ENCODE data around the gene XRCC6.

Gene XRCC6

DNA sequence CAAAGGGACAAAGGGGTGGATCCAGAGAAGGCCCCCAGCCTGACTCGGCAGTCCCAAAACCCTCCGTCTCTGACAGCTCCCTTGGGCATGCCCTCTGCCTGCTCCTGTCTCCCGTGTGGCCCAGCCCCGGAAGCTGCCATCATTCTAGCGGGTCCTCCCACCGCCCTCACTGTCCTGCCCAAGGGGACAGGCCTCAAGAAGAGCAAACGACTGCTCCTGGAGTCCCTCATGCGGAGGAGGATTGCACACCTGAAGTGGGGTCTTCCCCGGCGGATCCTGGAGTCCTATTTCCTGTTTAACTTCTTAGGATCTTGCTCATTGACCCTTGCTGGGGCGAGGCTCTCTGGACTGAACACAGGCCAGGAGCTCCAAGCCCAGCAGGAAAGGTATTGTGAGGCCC lies 75.6 kb downstream of the XRCC6 start:
- Mint-ChIP-seq H3K4me1 (peaks cover 11% of the 10 kb centered on the region), H3K4me3 (no peak overlapping the region), H3K9me3 (no peaks in the 10 kb centered on the region), H3K27ac (no peak overlapping the region), H3K27me3 (peaks cover 18% of the 10 kb centered on the region), H3K36me3 (no peaks in the 10 kb centered on the region)
- no peak for DNase-seq
- CTCF ChIA-PET, result interaction anchor here (0.7 to 3.9 kb wide), 33 partner anchors 9 to 260 kb away, joined by 3 to 45 read pairs (median 5); partner anchors contain the start of genes CCDC134, CENPM, PMM1 and SNU13

DNA sequence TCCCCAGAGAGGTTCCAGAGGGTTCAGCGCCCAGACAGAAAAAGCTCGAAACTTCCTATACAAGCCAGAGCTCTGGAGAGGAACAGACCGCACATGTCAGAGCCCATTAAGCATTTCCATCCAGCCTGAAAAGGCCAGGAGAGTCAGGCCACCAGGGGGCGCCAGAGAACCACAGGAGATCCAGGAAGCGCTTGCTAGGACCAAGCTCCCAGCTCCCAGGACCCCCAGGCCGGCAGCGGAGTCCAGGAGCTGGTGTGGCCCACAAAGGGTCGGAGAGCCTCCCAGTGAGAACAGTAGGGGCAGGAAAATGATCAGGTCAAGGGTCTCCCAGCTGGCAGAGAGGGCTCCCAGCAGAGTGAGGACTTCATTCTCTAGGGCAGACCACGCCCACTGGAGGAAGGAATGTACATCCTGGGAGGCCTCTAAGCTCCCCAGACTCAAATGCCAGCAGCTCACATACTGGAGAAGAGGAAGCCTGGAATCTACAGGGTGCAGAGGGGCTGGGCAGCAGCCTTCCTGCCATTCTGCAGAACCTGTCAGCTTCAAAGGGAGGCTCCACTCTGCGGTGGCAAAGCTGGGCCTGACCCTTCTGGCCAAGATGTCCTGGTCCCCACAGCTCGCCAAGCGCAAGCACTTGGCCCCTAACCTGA lies 76.2 kb downstream of the XRCC6 start:
- Mint-ChIP-seq H3K36me3 (no peaks in the 10 kb centered on the region), H3K4me3 (peak overlapping the region; percentile 18), H3K27ac (peak overlapping the region; percentile 57), H3K4me1 (peaks cover 11% of the 10 kb centered on the region), H3K27me3 (peaks cover 18% of the 10 kb centered on the region), H3K9me3 (no peaks in the 10 kb centered on the region)
- CTCF ChIA-PET, result interaction anchor here (0.6 to 3.9 kb wide), 41 partner anchors 8 to 696 kb away, joined by 3 to 45 read pairs (median 4); partner anchors contain the start of genes CCDC134, CENPM, PMM1 and SNU13
- peak; percentile 95 for DNase-seq

DNA sequence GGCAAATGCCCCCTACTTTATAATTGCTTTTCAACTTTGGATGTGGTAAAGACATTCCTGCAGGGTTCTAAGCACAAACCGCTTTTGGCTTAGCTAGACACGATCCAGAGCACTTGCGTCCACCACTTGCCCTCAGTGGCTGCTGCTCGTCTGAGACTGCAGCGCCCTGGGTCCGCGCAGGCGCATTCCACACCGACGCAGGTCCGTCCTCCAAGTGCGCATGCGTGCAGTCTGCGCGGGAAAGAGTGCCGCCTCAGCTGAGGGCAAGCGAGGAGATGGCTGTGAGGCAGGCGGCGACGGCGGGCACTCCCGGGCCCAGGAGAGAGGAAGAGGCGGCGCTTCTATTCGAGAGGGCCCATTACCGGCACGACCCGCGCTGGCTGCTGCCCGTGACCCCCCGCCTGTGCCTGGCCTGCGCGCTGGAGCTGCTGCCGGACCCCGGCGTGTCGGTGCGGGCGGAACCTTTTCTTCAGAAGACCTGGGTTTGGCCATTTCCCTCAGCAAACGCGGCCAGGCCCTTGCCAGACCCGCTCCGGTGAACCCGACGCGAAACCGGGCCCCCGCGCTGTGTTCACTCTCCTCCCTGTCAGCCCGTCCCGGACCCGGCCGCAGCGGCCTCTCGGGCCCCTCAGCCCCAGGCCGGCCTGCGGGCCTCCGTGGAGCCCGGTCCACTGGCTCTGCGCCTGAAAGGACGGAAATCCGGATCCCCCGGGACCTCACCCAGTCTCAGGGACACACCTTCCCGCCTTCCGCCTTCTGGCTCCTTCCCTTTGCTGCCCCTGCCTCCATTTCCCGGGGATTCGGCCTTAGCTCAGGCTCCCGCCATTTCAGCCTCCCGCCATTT lies 78.4 kb downstream of the XRCC6 start, which contains the start of gene MEI1:
MEI1 (plus strand) TSS at position 240 of the 844 bp plus-strand sequence; CDS start at position 276, 36 bp downstream.
- no peaks in the 10 kb centered on the region for H3K36me3 Mint-ChIP-seq
- peaks cover 11% of the 10 kb centered on the region for H3K4me1 Mint-ChIP-seq
- DNase-seq, result peak; percentile 91
- CTCF ChIA-PET, result interaction anchor here (0.9 to 3.9 kb wide), 6 partner anchors 11 to 243 kb away, joined by 3 to 45 read pairs (median 18); partner anchors contain the start of genes CCDC134 and SNU13
- peaks cover 23% of the 10 kb centered on the region for H3K27me3 Mint-ChIP-seq
- H3K9me3 Mint-ChIP-seq, result no peaks in the 10 kb centered on the region
- H3K4me3 Mint-ChIP-seq, result peak within 1 kb of the TSS; percentile 45
- peak within 1 kb of the TSS; percentile 40 for H3K27ac Mint-ChIP-seq

DNA sequence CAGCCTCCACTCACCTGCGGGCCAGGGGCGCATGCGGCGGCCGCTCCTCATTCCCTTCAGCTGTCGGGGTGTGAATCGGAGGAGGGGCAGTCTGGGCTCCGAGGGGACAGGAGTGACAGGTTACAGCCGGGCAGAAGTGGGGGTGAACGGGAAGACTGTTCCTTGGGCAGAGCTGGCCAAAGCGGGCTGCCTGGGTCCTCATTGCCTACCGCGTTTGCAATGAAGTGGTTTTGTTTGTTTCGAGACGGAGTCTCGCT lies 78.9 kb downstream of the XRCC6 start:
- H3K9me3 Mint-ChIP-seq, result no peaks in the 10 kb centered on the region
- H3K36me3 Mint-ChIP-seq, result no peaks in the 10 kb centered on the region
- no peak overlapping the region for H3K27ac Mint-ChIP-seq
- H3K27me3 Mint-ChIP-seq, result peaks cover 27% of the 10 kb centered on the region
- no peak for DNase-seq
- H3K4me1 Mint-ChIP-seq, result peaks cover 11% of the 10 kb centered on the region
- CTCF ChIA-PET, result interaction anchor here (2.1 kb wide), 1 partner anchor 243 kb away, joined by 7 read pairs; no protein-coding TSS in a partner anchor
- no peak overlapping the region for H3K4me3 Mint-ChIP-seq

DNA sequence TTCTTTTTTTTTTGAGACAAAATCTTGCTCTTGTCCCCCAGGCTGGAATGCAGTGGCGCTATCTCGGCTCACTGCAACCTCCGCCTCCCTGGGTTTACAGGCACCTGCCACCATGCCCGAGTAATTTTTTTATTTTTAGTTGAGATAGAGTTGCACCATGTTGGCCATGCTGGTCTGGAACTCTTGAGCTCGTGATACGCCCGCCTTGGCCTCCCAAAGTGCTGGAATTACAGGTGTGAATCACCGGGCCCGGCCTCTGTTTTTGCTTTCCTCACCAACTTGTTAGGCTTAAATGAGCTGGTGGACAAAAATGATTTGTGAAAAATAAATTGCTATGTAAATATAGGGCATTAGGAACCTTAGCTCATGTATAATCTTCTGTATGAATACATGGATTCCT lies 81.7 kb downstream of the XRCC6 start:
- Mint-ChIP-seq H3K4me3 (no peak overlapping the region), H3K4me1 (peaks cover 5% of the 10 kb centered on the region), H3K9me3 (no peaks in the 10 kb centered on the region), H3K36me3 (no peaks in the 10 kb centered on the region), H3K27me3 (peaks cover 38% of the 10 kb centered on the region), H3K27ac (no peak overlapping the region)
- CTCF ChIA-PET, result interaction anchor here (0.6 kb wide), 1 partner anchor 244 kb away, joined by 3 read pairs; no protein-coding TSS in a partner anchor
- DNase-seq, result no peak

DNA sequence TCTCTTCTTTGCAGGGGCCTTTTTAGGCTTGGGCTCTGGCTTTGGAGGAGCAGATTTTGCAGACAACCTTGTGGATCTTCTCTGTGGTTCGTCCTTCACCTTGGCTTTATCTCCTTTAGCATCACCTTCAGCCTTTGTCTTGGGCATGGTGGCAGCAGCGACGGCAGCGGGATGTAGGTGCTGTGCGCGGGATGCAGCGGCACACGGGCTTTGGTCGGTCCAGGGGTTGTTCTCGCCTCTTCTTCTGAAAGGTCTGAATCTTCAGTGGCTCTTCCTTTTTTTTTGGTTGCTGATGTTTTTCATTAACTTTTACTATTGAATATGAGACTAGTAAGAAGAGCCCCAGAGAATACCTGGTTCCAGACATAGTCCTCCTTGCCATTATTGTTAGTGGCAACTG lies 88.2 kb downstream of the XRCC6 start:
- Mint-ChIP-seq H3K36me3 (no peaks in the 10 kb centered on the region), H3K9me3 (no peaks in the 10 kb centered on the region), H3K27me3 (peaks cover 46% of the 10 kb centered on the region), H3K4me3 (no peak overlapping the region), H3K4me1 (no peaks in the 10 kb centered on the region), H3K27ac (no peak overlapping the region)
- CTCF ChIA-PET, result interaction anchor here (1.9 kb wide), 1 partner anchor 13 kb away, joined by 9 read pairs; no protein-coding TSS in a partner anchor
- no peak for DNase-seq

DNA sequence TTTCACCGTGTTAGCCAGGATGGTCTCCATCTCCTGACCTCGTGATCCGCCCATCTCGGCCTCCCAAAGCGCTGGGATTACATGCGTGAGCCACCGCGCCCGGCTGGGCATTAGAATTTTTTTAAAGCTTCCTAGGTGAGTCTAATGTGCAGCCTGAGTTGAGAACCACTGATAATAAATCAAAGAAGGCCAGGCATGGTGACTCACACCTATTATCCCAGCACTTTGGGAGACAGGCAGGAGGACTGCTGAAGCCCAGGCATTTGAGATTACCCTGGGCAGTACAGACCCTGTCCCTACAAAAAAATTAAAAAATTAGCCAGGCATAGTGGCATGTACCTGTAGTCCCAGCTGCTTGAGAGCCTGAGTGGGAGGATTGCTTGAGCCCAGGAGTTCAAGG lies 91.9 kb downstream of the XRCC6 start:
- no peak for DNase-seq
- Mint-ChIP-seq H3K27me3 (peaks cover 45% of the 10 kb centered on the region), H3K4me1 (no peaks in the 10 kb centered on the region), H3K4me3 (no peak overlapping the region), H3K9me3 (no peaks in the 10 kb centered on the region), H3K36me3 (no peaks in the 10 kb centered on the region), H3K27ac (no peak overlapping the region)
- CTCF ChIA-PET, result interaction anchor here (0.6 kb wide), 2 partner anchors 36 to 1519 kb away, joined by 3 read pairs; no protein-coding TSS in a partner anchor

All from activated naive CD4-positive, alpha-beta T cell treated with anti-CD3 and anti-CD28 coated beads, Interleukin-2, amount 10 ng/mL, durations not matched to agents 7 days and 5 days (primary cell).